K562 (cell line): ENCODE data around the gene RPS10. TPM values are rescaled to one million over a fixed set of nuclear protein-coding genes. Genes with fewer than 3 reads are reported as not detected.

Experiments used
- ATAC-seq: fragments of 200-7000 bp; cut with Tn5 transposase; 3 replicates; pipeline ENCODE4 v1.9.1; 2020; ENCODE audit warnings: moderate library complexity
- BruUV-seq: library from RNA; stranded (reverse); fragments of 400-500 nt; replicated peaks from 2 replicates; lab custom pipeline; 2021; lab: Mats Ljungman, UMichigan
- CTCF ChIA-PET: fragments of 300-600 bp; formaldehyde crosslinking; extraction: SDS; loops from one replicate; lab custom pipeline; 2021; ENCODE audit warnings: low intra/inter-chr PET ratio; lab: Yijun Ruan, JAX
- POLR2A ChIA-PET: fragments of 300-600, 350-650 bp; sonication (Branson Sonifier 250); formaldehyde crosslinking; extraction: SDS; loops from one replicate; lab custom pipeline; 2021; ENCODE audit warnings: antibody characterized with exemption, inconsistent platforms; lab: Yijun Ruan, JAX
- DNase-seq, 4 experiments: peaks; one replicate each; pipeline versions ENCODE4 v3.0.0 to v3.0.0-alpha.2; 2011 to 2018; ENCODE audit warnings: low spot score in 3 of 4, mixed read lengths in 3 of 4; ENCODE audit errors: extremely low read depth in 1 of 4
- FAIRE-seq: peaks from 2 replicates; lab custom pipeline; 2011; peaks lifted over from hg19 to GRCh38; lab: Jason Lieb, UNC
- H2AFZ ChIP-seq: 2 replicates; pipeline ENCODE4 v1.6.0; 2011; ENCODE audit warnings: low read depth, low read length, control low read depth, inconsistent platforms
- H3K27ac ChIP-seq: fragments of 200-600 bp; 3 replicates; pipeline ENCODE4 v1.8.0; 2011; ENCODE audit warnings: low read depth, mild to moderate bottlenecking, control low read depth, inconsistent platforms, low read length, moderate library complexity, mixed read lengths; ENCODE audit errors: extremely low read depth
- H3K27me3 ChIP-seq, 2 experiments: fragments of 300-600 bp in 1 of 2; 2 replicates in 1 of 2; 3 replicates in 1 of 2; pipeline versions ENCODE4 v1.6.0 to v1.8.0; 2011; ENCODE audit warnings: inconsistent platforms in 2 of 2, low read length in 2 of 2, mild to moderate bottlenecking in 1 of 2, mixed read lengths in 1 of 2, moderate library complexity in 1 of 2; ENCODE audit not compliant: control insufficient read depth in 2 of 2, insufficient read depth in 2 of 2
- H3K36me3 ChIP-seq: fragments of 300-600 bp; 3 replicates; pipeline ENCODE4 v1.8.0; 2011; ENCODE audit warnings: mild to moderate bottlenecking, low read length, inconsistent platforms; ENCODE audit not compliant: control insufficient read depth, insufficient read depth
- H3K4me1 ChIP-seq, 2 experiments: fragments of 200-600 bp in 1 of 2; replicated peaks in 1 of 2; 2 replicates in 1 of 2; 3 replicates in 1 of 2; pipeline versions ENCODE4 v1.5.1 to v1.8.0; 2011; ENCODE audit warnings: inconsistent platforms in 2 of 2, low read length in 2 of 2, mild to moderate bottlenecking in 1 of 2, mixed read lengths in 1 of 2, moderate library complexity in 1 of 2; ENCODE audit not compliant: control insufficient read depth in 2 of 2, insufficient read depth in 2 of 2
- H3K4me2 ChIP-seq: 2 replicates; pipeline ENCODE4 v1.6.1; 2011; ENCODE audit warnings: low read length, control low read depth, inconsistent platforms, mixed read lengths; ENCODE audit not compliant: insufficient read depth
- H3K4me3 ChIP-seq: fragments of 200-600 bp; sonication (generic), shearing (Covaris generic); 2 replicates; pipeline ENCODE4 v1.5.1; 2016; ENCODE audit warnings: control low read depth, inconsistent platforms
- H3K79me2 ChIP-seq: fragments of 200-600 bp; 3 replicates; pipeline ENCODE4 v1.8.0; 2011; ENCODE audit warnings: low read length, inconsistent platforms; ENCODE audit not compliant: control insufficient read depth, insufficient read depth
- H3K9ac ChIP-seq, 2 experiments: 2 replicates each; pipeline versions ENCODE4 v1.6.0 to v1.6.1; 2011; ENCODE audit warnings: low read depth in 2 of 2, low read length in 2 of 2, control low read depth in 1 of 2, inconsistent platforms in 1 of 2, mild to moderate bottlenecking in 1 of 2, mixed read lengths in 1 of 2; ENCODE audit not compliant: insufficient read depth in 1 of 2
- H3K9me1 ChIP-seq: one replicate; pipeline ENCODE4 v1.6.0; 2011; ENCODE audit warnings: inconsistent platforms, mild to moderate bottlenecking, low read length, moderate library complexity; ENCODE audit not compliant: control insufficient read depth, insufficient read depth
- H3K9me3 ChIP-seq: replicated peaks from 2 replicates; pipeline ENCODE4 v1.5.1; 2011; ENCODE audit warnings: low read depth, low read length, inconsistent platforms; ENCODE audit not compliant: control insufficient read depth, insufficient read depth
- H4K20me1 ChIP-seq: replicated peaks from 2 replicates; pipeline ENCODE4 v1.6.1; 2011; ENCODE audit warnings: low read length, inconsistent platforms, mixed read lengths; ENCODE audit not compliant: control insufficient read depth, insufficient read depth
- ATF2 ChIP-seq: sonication (generic); formaldehyde crosslinking; IDR thresholded peaks from 2 replicates; pipeline ENCODE4 v1.8.1; 2022; ENCODE audit warnings: missing genetic modification reagents
- CHD2 ChIP-seq: IDR thresholded peaks from 2 replicates; pipeline ENCODE4 v1.6.1; 2011; ENCODE audit warnings: low read depth, low read length
- DIDO1 ChIP-seq: fragments of 450-650 bp; IDR thresholded peaks from 2 replicates; pipeline ENCODE4 v1.6.1; 2016; ENCODE audit warnings: low read depth, missing biosample characterization, missing genetic modification characterization
- FIP1L1 ChIP-seq: fragments of 200-400 bp; formaldehyde crosslinking; IDR thresholded peaks from 2 replicates; pipeline ENCODE4 v1.6.1; 2018; ENCODE audit warnings: mild to moderate bottlenecking, low read depth, low read length; ENCODE audit not compliant: poor library complexity, severe bottlenecking
- FOXJ2 ChIP-seq: fragments of 200-800 bp; sonication (Bioruptor generic); IDR thresholded peaks from 2 replicates; pipeline ENCODE4 v1.6.1; 2016; ENCODE audit warnings: missing genetic modification characterization, missing compliant biosample characterization
- JUNB ChIP-seq: fragments of 450-650 bp; formaldehyde crosslinking; conservative IDR thresholded peaks from 2 replicates; pipeline ENCODE4 v1.4.0; 2020; ENCODE audit warnings: mild to moderate bottlenecking
- KAT8 ChIP-seq: fragments of 450-650 bp; IDR thresholded peaks from 2 replicates; pipeline ENCODE4 v1.6.1; 2016; ENCODE audit warnings: low read depth, mild to moderate bottlenecking
- WGBS: fragments of 100-300 bp; shearing (Covaris generic); methylation state at CpG from one replicate; pipeline ENCODE4 v1.1.6; 2016; ENCODE audit warnings: low coverage, mixed read lengths; ENCODE audit not compliant: insufficient coverage; ENCODE audit errors: missing lambda C conversion rate; 5-methylcytosine and 5-hydroxymethylcytosine counted together
- in situ Hi-C: fragments of 300-500 bp; cut with MboI; formaldehyde crosslinking; loops from 4 replicates; pipeline ENCODE4 v1.15.0; 2018; ENCODE audit warnings: inconsistent platforms, mixed read lengths
- intact Hi-C: fragments of 100-400 bp; cut with micrococcal nuclease; formaldehyde crosslinking; loops from 2 replicates; pipeline ENCODE4 v1.14.2; 2022
- polyA plus RNA-seq, 8 experiments: library from polyadenylated mRNA; depleted of rRNA in 4 of 8; stranded (reverse) in 5 of 8; unstranded in 3 of 8; fragments of >200 nt; fragmentation: Nextera tagmentation in 2 of 8; fragmentation: Illumina TruSeq in 1 of 8; extraction: Ambion mirVana in 2 of 8; extraction: Trizol in 1 of 8; gene quantifications; 2 replicates each; pipeline versions ENCODE4 v1.2.1 to v1.2.3, GENCODE V29; 2011 to 2014; ENCODE audit warnings: inconsistent platforms in 1 of 8, missing spikeins in 1 of 8
- total RNA-seq, 7 experiments: library from RNA; depleted of rRNA in 6 of 7; stranded (reverse); fragments of >200 nt in 6 of 7; fragmentation: Illumina TruSeq in 2 of 7; extraction: Trizol in 2 of 7; gene quantifications; 2 replicates each; pipeline versions ENCODE4 v1.2.1 to v1.2.3, GENCODE V29; 2011 to 2021; ENCODE audit warnings: low replicate concordance in 1 of 7

The RPS10 gene
- total and polyA plus RNA-seq, 9 of the 15 experiments (the other 6 are each of a cell fraction or from before 2014, with no cell fraction given) = 2,680 to 5,251 (median 3,876) TPM

- no peaks in the 10 kb centered on the region for H3K9me1 ChIP-seq
- H3K27me3 ChIP-seq = no peaks in the 10 kb centered on the region
- H3K4me2 ChIP-seq = no peak overlapping the region
- FAIRE-seq = no peak
- ChIA-PET CTCF (no interaction called here), POLR2A (interaction anchor here (1.0 kb wide), 2 partner anchors 15 to 210 kb away, joined by 3 to 7 read pairs; no protein-coding TSS in a partner anchor)
- peaks cover 41% of the 10 kb centered on the region; the same call in 2 of the 3 replicates for H3K36me3 ChIP-seq
- WGBS = 91% methylated on average over 5 of the region's 5 CpGs
- no peak for TF ChIP-seq KAT8
- TF ChIP-seq JUNB (CRISPR knock-in tag) = no peak
- TF ChIP-seq FIP1L1 = no peak
- TF ChIP-seq FOXJ2 = no peak
- intact Hi-C loops = no loop called here
- DNase-seq = no peak
- H3K27ac ChIP-seq = no peak overlapping the region
- H3K9ac ChIP-seq = no peak overlapping the region
- H2AFZ ChIP-seq = no peak overlapping the region
- H3K4me3 ChIP-seq = no peak overlapping the region
- TSS peak; percentile 10 for BruUV-seq
- H3K79me2 ChIP-seq = peaks cover 94% of the 10 kb centered on the region
- no peaks in the 10 kb centered on the region for H3K9me3 ChIP-seq
- in situ Hi-C loops = no loop called here
- no peak for ATAC-seq
- peaks cover 12% of the 10 kb centered on the region for H4K20me1 ChIP-seq
- H3K4me1 ChIP-seq = peaks cover 3 to 12% of the 10 kb centered on the region in 2 experiments; a peak in 4 of 5 replicates
Observed at GRCh38 chr6:34375833-34376232, 50.0 kb downstream of the RPS10 start.

- no TSS peak for BruUV-seq
- CTCF ChIA-PET = no interaction called here
- H3K27ac ChIP-seq = peak overlapping the region; percentile 18; the same call in 1 of the 3 replicates
Observed at GRCh38 chr6:34374508-34374907, 51.4 kb downstream of the RPS10 start.

More at GRCh38 chr6:34374508-34374907, 51.4 kb downstream of the RPS10 start:
- Histone ChIP-seq H3K36me3 (peaks cover 40% of the 10 kb centered on the region), H4K20me1 (peaks cover 14% of the 10 kb centered on the region), H2AFZ (no peak overlapping the region), H3K9me3 (no peaks in the 10 kb centered on the region), H3K9ac (no peak overlapping the region), H3K4me2 (peak overlapping the region; percentile 12; the same call in 1 of the 2 replicates), H3K4me1 (peaks cover 3 to 12% of the 10 kb centered on the region in 2 experiments; a peak in 4 of 5 replicates), H3K9me1 (no peaks in the 10 kb centered on the region), H3K27me3 (no peaks in the 10 kb centered on the region), H3K4me3 (no peak overlapping the region), H3K79me2 (peaks cover 94% of the 10 kb centered on the region)
- in situ Hi-C loops = no loop called here
- DNase-seq = no peak
- POLR2A ChIA-PET = no interaction called here
- TF ChIP-seq ATF2 (no peak), DIDO1 (tag) (no peak), CHD2 (no peak)
- WGBS = 76% methylated on average over 4 of the region's 4 CpGs
- intact Hi-C loops = no loop called here
- FAIRE-seq = peak; percentile 60
- no peak for ATAC-seq
